ENCODE results near the gene SH3PXD2B.

DNA sequence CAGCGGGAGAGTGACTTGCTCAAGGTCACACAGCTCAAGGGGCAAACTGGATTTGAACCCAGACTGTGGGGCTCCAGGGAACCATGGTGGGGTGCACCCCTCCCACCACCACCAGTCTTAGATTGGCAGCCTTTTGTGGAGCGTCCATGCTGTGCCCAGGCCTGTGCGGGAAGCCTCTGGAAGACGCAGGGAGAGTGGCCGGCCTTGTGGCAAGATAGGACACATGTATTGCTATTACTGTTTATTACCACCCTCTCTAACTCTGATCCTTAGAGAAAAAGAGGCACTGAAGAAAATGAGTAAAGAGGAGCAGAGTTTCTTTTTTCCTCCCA lies 25.4 kb upstream of the SH3PXD2B start:
- TF ChIP-seq POLR2A (IDR thresholded peaks at IDR 0.05; ENCODE audit: low read depth, low read length), result no peak
- TF ChIP-seq POLR2AphosphoS5 (IDR thresholded peaks at IDR 0.05; ENCODE audit: low read depth, low read length), result no peak

Data from GM12892 (cell line).